Left cardiac atrium (tissue), 4 donors: ENCODE measurements around the gene LPP. TPM values are rescaled to one million over a fixed set of nuclear protein-coding genes. Genes with fewer than 3 reads are reported as not detected.

Source experiments
- ATAC-seq, 2 donors: fragments of 200-7000 bp; cut with Tn5 transposase; one replicate each; pipeline ENCODE4 v1.9.1; 2020; ENCODE audit warnings: mild to moderate bottlenecking in 2 of 2, moderate library complexity in 2 of 2
- DNase-seq: peaks from one replicate; pipeline ENCODE4 v3.0.0-alpha.2; 2020
- intact Hi-C, 2 donors: fragments of 100-400 bp; cut with DNase I; formaldehyde crosslinking; loops; one replicate each; pipeline versions ENCODE4 v1.14.1 to v1.15.1; 2022 to 2023
- total RNA-seq, 2 donors: library from RNA; stranded (reverse); fragmentation: NEBNext Ultra II Directional; extraction: Animal tissue kit (Norgen Biotek cat#: 25700); gene quantifications; one replicate each; pipeline ENCODE4 v1.2.1, GENCODE V29; 2021
- donor health status: DM: no; HTN: yes; CAD: no.
- donor health status: DM: no; HTN: yes; CAD: no; lungs with severe emphysema.
- donor health status: DM: yes; HTN: yes; CAD: no.
- donor health status: Dilated cardiomyopathy.

The LPP gene
- total RNA-seq, 2 donors from 2014 or later: 152 to 181 TPM

DNA sequence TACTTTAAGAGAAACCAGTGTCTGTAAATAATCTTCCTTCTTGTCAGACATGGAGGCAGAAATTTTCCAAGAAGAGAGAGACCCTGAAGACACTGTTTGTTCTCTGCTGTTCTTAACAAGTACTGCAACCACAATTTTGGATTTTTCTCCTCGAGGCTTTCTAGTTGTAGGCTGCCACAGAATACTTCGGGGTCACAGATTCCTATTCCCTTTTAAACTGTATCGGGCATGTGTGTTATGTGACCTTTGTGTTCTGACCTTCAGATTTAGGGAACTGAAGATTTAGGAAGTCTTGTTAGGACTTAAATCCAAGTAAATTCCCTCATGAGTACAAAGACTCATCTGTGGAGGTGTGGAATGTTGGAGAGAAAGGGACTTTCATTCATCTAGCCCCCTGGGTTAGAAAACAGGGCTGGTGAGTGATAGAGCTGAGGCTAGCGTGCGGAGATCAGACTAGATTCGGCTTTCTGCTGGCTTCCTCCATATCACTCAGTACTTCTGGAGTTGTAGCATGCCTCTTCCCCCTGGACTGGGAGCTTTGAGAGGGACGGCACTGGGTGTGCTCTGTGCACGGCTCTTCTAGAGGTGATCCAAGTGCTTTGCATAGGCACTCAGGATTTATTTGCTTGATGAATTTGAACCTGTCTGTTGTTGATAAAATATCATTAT, 237.0 kb downstream of the LPP start:
- intact Hi-C loops: no loop called here
- ATAC-seq (peak; percentile 32 to 61), DNase-seq (no peak)

DNA sequence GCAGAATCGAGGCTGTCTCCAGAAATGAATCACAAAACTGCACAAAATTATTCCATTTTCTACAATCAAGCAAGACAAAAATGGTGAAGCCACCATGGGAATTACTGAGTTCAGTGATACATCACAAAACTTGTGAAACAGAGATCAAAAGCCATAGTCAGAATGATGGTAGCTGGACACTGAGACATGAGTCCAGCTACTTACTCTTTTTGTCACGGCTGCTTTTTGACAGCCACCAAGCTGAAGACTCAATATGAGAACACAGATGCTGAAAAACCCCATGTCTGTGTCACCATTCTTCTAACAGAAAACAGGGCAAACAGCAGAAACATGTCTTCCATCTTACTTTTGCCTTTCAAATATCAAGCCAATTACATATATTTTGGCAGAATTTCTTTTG, 237.6 kb downstream of the LPP start:
- intact Hi-C loops: no loop called here
- no peak for DNase-seq

DNA sequence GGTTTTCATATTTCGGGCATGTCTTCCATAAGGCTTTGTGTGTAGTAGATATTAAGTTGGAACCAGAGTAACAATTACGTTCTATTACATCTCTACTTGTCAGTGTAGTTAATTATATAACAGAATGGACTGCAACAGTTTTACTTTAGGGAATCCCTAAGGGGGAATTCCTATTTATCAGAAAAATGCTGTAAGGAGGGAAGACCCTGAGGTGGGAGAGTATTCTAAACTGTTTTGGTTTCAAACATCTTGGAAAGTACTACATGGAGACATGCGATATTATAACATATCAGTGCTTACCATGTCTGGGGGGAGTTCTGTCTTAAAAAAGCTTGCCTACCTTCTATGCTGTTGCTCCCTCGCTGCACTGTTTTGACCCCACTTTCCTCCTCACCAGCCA, 238.1 kb downstream of the LPP start:
- ATAC-seq: no peak
- intact Hi-C loops: no loop called here
- no peak for DNase-seq

More for the DNA sequence above, 237.6 kb downstream of the LPP start:
- no peak for ATAC-seq

DNA sequence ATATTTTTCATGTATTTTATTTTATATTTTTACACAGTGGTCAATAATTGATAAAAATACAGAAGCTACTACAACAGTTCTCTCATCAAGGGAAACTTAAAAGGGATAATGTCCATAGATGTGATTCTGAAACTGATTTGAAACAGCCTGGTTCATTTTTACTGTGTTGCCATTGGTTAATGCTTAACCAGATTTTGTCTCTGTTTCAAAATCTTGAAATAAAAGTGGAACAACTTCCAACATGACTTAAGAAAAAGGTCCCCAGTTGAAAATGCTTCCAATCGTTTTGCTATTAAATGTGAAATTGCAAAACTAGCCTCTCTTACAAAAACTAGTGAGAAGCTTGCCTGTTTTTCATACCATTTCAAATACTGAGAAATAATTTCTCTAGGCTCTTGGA, 240.7 kb downstream of the LPP start:
- DNase-seq (no peak), ATAC-seq (no peak)
- intact Hi-C loops: no loop called here

DNA sequence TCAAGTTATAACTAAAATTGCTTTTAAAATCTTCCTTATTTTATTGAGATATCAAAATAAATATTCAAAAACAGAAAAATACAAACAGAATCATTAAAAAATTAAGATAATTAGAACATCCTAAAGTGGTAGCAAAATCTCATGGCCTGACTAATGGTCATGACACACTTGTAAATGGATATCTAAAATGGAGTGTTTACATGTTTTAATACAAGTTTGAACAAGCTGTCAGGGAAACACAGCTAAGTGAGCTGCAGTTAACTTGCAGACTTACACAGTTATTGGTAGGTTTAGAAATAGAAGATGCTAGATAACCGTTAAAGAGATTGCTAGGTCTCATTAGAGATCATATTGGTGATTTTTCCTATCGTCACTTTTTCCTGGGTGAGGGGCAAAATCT, 242.3 kb downstream of the LPP start:
- no peak for ATAC-seq

DNA sequence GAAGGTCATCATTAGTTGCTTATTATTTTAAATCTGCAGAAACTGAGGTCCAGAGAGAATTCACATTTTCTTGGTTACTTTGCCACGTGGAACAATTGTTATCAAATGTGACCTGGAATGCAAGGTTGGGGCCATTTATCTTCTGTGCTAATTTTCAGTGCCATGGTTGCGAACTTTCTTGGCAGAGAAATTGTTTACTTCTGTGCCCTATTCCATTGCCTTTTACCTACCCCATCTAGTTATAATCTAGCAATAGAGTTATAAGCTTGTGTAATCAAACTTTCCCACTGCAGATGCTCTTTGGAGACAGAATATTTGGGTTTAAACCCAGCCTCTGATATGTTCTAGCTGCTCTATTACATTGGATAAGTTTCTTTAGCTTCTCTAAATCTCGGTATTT, 242.9 kb downstream of the LPP start:
- ATAC-seq (peak in 1 of 2 donors; percentile 54), DNase-seq (no peak)
- intact Hi-C loops: no loop called here

More for the DNA sequence above, 242.3 kb downstream of the LPP start:
- no peak for DNase-seq
- intact Hi-C loops: no loop called here

DNA sequence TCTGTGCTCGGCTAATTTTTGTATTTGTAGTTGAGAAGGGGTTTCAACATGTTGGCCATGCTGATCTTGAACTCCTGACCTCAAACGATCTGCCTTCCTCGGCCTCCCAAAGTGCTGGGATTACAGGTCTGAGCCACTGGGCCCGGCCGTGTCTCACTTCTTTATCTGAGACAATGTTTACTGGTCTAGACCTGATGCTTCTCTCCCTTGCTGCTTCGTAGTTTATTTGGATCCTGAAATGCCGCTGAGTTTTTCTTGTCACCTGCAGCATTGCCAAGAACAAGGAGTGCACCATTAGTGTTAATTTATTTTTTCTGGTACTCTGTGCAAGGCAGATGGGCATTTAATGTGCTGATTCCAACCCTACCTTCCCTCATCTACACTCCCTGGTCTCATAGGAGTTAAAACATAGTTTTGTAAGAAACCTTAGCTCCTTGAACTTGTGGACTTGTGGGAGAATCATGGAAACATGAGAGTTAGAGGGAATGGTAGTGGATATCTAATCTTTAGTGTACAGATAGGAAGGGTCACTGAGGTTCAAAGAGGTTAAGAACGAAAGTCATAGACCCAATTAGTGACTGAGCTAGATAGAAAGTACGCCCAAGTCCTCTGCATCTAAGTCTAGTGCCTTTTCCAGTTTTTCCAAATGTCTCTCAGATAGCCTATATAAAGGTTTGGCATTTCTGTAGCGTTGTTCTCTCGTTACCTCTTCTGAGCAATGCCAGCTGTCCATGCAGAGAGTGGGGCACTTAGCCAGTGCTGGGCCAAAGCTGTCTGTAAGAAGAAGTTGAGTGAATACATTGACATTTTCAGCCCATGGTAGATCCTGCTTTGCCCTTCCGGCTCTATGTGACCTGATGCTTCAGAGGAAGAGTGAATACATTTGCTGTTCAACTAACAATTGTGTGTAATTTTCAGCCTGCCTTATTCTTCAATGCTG, 244.1 kb downstream of the LPP start:
- intact Hi-C loops: no loop called here
- DNase-seq (no peak), ATAC-seq (peak; percentile 33 to 44)

DNA sequence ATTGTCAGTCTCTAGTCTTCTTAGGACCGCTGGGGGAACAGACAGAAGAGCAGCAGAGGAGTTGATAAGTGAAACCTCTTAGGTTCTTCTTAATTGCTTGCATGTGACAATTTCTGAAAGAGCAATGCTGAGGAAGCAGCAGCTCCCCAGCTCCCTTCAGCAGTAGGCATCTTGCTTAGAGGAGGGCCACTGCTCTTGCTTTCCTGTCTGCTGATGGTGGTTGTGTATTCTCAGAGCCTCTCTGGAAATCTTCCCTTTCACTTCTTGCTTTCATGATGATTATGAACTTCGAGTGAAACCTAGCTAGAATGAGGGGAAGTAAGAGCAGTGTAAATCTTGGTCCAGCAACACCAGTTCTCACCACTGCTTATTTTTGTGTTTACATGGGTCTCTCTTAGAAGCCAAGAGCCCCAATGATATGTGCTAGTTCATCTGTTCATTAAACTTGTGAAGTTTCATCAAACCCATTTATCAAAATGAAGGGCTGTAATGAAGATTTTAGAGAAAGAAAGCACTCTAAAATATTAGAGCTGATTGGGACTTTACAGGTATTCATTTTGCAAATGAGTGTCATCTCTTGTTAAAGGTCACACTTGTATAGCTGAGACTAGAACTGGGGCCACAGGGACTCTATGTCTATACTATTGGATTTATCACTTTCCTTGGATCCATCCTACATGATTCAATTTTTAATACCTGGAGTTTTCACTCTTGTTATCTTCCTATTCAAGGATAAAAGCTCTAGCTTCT, 246.7 kb downstream of the LPP start:
- intact Hi-C loops: no loop called here
- no peak for DNase-seq
- ATAC-seq: peak in 1 of 2 donors; percentile 19

DNA sequence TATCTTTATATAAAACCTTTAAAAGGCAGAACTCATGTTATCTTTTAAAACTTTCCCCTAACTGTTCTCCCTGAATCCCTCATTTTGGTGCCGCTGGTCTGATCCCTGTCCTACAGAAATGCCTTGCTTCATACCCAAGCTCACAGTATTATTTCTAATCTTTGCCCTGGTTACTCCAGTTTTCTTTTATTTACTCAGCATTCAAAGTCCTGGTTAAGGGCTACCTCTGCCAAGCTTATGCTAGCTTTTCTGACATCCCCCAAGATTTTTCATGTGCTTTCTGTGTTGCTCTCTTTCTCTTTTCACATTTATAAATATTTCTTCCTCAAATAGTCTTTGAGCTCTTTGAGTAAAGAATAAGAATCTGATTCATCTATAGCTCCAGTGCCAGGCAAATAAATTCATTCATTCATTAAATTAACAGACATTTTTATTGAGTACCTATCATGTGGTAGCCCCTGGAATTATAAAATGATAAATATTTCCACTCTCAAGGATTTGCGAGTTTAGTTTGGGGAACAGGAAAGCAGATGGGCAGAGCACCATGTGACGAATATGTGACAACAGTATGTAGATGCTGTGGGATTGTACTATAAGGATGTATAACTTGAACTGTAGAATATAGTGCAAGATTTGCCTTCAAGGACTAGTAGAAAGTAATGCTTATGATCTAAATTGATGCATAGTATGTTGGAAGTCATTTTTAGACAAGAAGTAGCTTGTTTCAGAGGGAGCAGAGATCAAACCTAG, 247.5 kb downstream of the LPP start:
- no peak for ATAC-seq
- intact Hi-C loops: no loop called here
- no peak for DNase-seq

DNA sequence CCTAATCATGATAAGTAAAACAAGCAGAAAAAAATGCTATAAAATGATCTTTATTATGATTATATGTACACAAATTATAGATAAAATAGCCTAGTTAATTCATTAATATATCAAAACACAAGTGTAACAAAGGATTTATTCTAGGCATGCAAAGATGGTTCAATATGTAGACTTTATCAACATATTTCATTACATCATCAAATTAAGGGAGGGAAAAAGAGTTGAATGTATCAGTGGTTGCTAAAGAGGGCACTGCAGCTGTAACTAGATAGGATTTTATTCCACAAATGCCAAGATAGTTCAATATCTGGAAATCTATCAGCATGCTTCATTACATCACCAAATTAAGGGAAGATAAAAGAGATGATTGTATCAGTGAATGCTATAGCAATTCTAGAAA, 248.3 kb downstream of the LPP start:
- intact Hi-C loops: no loop called here
- DNase-seq (no peak), ATAC-seq (no peak)

DNA sequence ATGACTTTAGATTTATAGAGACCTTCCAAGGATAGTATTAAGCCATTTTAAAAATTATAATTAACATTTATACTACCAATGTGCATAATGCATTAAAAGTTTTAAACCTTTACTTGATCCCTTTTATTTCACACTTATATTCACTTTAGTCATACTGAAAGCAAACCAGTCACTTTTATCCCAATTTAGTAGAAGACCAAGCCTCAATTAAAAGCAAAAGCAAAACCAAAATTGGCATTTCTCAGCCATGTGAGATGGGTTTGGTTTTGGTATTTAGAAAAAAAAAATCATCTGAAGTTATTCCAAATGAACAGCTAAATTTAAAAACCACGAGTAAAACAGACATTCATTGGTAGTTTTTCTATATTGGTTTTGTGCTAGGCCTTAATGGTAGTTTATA, 249.4 kb downstream of the LPP start:
- DNase-seq (no peak), ATAC-seq (no peak)
- intact Hi-C loops: no loop called here

DNA sequence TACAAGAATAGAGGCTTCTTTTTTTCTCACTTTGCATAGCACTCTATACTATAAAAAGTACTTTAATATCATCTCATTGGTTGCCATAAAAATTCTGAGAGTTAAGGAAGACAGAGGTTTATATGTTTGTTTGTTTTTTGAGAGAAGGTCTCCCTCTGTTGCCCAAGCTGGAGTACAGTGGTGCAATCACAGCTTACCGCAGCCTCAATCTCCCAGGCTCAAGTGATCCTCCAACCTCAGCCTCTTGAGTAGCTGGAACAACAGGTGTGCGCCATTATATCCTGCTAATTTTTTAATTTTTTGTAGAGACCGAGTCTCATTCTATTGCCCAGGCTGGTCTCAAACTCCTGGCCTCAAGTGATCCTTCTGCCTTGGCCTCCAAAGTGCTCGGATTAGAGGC, 250.2 kb downstream of the LPP start:
- ATAC-seq: no peak
- DNase-seq: no peak
- intact Hi-C loops: no loop called here

DNA sequence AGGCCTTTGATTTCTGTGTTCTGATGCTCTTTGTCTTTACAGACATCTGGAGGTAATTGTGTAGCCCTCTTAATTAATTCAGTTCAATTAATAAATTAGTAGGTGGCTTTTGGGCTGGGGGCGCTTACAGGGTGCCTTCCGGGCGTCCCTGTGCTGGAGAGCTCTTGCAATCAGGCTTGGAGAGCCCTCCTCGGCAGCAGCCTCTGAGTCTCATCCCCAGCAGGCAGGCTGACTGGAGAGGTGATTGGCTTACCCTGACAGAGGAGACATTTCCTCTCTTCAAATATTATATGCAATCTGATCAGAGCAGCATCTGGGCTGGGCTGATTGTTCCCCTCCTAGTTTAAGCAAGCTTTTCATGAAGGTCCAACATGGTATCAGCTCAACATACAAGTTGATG, 250.7 kb downstream of the LPP start:
- ATAC-seq: no peak
- DNase-seq: no peak
- intact Hi-C loops: no loop called here

DNA sequence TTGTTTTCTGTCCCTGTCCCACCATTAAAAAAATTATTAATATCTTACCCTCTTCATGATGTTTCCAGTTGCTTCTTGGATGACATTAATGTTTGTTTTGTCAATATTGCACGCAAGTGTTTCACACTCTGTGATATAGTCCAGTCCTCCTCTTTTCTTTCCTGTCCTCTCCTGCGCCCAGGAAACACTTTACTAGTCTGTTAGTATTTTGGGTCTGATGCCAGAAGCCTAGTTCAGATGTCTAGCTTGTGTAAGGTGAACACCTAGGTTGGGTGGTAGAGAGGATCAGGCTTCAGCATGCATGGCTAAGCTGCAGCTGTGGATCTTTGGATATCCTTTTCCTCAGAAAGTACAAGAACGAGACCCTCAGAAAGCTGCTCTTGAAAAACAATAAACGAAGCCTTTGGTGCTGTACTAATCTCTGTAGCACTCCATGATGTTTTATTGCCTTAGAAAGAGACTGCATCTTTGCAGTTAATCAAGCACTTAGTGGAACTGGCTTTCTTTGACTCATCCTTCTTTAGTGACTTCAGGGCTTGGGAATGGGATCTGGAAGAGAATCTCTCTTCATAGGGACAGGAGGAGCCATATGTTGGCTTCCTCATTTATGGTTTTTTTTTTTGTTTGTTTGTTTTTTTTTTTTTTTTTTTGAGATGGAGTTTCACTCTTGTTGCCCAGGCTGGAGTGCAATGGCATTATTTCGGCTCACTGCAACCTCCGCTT, 253.4 kb downstream of the LPP start:
- DNase-seq (no peak), ATAC-seq (no peak)
- intact Hi-C loops: no loop called here

DNA sequence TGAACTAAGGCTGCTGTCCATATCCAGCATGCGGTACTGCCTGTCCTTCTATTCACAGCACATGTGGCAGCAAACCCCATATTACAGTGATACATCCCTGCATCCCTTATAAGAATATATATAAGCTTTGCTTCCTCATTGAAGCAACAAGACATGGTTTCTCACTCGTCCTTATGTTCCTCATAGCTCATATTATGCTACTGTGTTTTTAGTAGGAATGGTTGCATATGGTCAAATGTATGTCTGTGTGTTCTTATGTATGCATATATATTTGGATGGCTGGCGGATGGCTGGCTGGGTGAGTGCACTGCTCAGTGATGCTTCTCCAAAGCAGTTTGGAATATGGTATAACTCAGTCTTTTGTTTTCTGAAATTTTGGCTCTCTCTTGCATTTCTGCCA, 254.9 kb downstream of the LPP start:
- no peak for ATAC-seq
- intact Hi-C loops: no loop called here

DNA sequence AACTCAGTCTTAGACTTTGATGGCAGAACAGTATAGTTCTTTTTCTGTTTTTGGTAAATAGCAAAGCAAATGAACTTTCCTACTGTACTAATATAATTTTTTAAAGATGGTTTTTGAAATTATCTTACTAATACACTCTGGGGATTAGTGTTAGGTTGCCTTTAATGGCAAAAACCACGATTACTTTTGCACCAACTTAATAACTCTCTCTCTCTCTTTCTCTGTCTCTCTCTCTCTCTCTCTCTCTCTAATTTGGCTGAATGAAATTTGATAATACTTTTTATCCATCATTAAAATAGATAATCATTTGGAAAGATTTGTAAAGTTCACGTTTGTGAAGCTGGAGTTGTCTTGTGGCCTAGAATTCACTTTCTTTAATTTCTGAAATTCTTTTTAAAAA, 257.8 kb downstream of the LPP start:
- intact Hi-C loops: no loop called here
- DNase-seq (no peak), ATAC-seq (no peak)

More for the DNA sequence above, 254.9 kb downstream of the LPP start:
- DNase-seq: no peak

DNA sequence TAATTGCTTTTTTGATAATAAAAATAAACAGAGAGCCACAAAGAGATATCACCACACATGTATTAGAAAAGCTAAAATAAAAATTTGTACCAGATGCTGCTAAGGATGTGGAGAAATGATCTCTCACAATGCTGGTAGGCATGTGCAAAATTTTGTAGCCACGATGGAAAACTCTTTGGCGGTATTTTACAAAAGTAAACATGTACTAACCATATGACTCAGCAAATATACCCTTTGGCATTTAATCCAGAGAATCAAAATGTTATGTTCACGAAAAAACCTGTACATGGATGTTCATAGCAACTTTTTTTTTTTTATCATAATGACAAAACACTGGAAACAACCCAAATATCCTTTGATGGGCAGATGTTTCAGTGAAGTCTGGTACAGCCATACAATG, 261.2 kb downstream of the LPP start:
- intact Hi-C loops: no loop called here
- ATAC-seq (no peak), DNase-seq (no peak)

DNA sequence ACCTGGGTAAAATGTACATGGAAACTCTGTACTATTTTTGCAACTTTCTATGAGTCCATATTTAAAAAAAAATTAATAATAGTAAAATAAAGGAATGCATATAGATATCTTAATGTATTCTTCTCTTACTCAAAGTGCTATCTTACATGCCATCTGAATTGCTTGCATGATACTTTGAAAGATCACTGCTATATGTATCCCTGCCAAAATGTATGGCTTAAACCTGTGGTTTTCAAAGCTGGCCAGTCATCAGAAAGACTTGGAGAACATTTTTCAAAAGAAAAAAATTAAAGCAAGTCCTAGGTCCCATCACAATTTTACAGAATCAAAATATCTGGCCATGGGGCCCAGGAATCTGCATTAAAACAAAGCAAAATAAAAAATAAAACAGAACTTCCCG, 262.1 kb downstream of the LPP start:
- DNase-seq: no peak
- ATAC-seq: no peak

DNA sequence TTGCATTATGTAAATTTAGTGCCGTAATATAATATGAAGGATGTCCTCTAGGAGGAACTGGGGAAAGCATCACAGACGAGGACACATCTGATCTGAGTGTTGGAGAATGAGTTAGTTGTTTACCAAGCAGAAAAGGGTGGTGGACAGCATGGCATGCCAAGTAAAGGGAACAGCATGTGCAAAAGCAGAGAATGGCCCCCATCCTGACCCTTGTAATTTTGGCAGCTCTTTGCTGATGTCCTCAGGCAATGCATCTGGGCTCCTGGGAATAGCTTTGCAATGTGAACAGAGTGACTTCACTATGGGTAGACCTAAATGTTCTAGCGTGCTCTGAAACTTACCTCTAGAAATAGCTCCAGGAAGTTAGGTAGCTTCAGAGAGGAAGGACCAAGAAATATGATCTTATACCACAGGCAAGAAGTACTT, 263.3 kb downstream of the LPP start:
- intact Hi-C loops: no loop called here
- no peak for DNase-seq

More for the DNA sequence above, 262.1 kb downstream of the LPP start:
- intact Hi-C loops: no loop called here

More for the DNA sequence above, 263.3 kb downstream of the LPP start:
- no peak for ATAC-seq
